ENCODE data around the gene ONECUT2.

The ONECUT2 gene

GRCh38 chr18:57445488-57446319 lies 10.5 kb downstream of the ONECUT2 start:
- TF ChIP-seq CTCF (IDR thresholded peaks at IDR 0.05; ENCODE audit: low read depth, low read length, missing control alignments) = no peak
- in situ Hi-C loops (cut with HindIII; ENCODE audit: low sequenced_read_pairs) = no loop called here

GRCh38 chr18:57446322-57446721 lies 11.1 kb downstream of the ONECUT2 start:
- no peak overlapping the region for H3K4me3 ChIP-seq (ENCODE audit: low read depth, low read length)
- peak; percentile 53 for TF ChIP-seq CTCF (IDR thresholded peaks at IDR 0.05; ENCODE audit: low read depth, low read length, missing control alignments)
- in situ Hi-C loops (cut with HindIII; ENCODE audit: low sequenced_read_pairs) = no loop called here
- DNase-seq (ENCODE audit: low read depth) = no peak

More at GRCh38 chr18:57445488-57446319, 10.5 kb downstream of the ONECUT2 start:
- DNase-seq (ENCODE audit: low read depth) = no peak
- no peak overlapping the region for H3K4me3 ChIP-seq (ENCODE audit: low read depth, low read length)

GRCh38 chr18:57447154-57447621 lies 12.0 kb downstream of the ONECUT2 start:
- no peak overlapping the region for H3K4me3 ChIP-seq (ENCODE audit: low read depth, low read length)
- no peak for TF ChIP-seq CTCF (IDR thresholded peaks at IDR 0.05; ENCODE audit: low read depth, low read length, missing control alignments)
- no peak for DNase-seq (ENCODE audit: low read depth)
- in situ Hi-C loops (cut with HindIII; ENCODE audit: low sequenced_read_pairs) = no loop called here

- no peak overlapping the region for H3K4me3 ChIP-seq (ENCODE audit: low read depth, low read length)
- in situ Hi-C loops (cut with HindIII; ENCODE audit: low sequenced_read_pairs) = no loop called here
- no peak for TF ChIP-seq CTCF (IDR thresholded peaks at IDR 0.05; ENCODE audit: low read depth, low read length, missing control alignments)
- no peak for DNase-seq (ENCODE audit: low read depth)
These were observed 20.5 kb downstream of the ONECUT2 start for GRCh38 chr18:57455576-57456129.

GRCh38 chr18:57461652-57462269 lies 26.6 kb downstream of the ONECUT2 start:
- no peak for DNase-seq (ENCODE audit: low read depth)
- in situ Hi-C loops (cut with HindIII; ENCODE audit: low sequenced_read_pairs) = no loop called here
- no peak overlapping the region for H3K4me3 ChIP-seq (ENCODE audit: low read depth, low read length)
- TF ChIP-seq CTCF (IDR thresholded peaks at IDR 0.05; ENCODE audit: low read depth, low read length, missing control alignments) = no peak

- no peak for DNase-seq (ENCODE audit: low read depth)
- in situ Hi-C loops (cut with HindIII; ENCODE audit: low sequenced_read_pairs) = no loop called here
- no peak overlapping the region for H3K4me3 ChIP-seq (ENCODE audit: low read depth, low read length)
- no peak for TF ChIP-seq CTCF (IDR thresholded peaks at IDR 0.05; ENCODE audit: low read depth, low read length, missing control alignments)
These were observed 31.1 kb downstream of the ONECUT2 start for GRCh38 chr18:57466307-57466706.
